H9 (cell line): ENCODE data around the gene TTC13. TPM values are rescaled to one million over a fixed set of nuclear protein-coding genes. Genes with fewer than 3 reads are reported as not detected.

Experiments
- DNase-seq: peaks from one replicate; pipeline ENCODE4 v3.0.0-alpha.2; 2017
- H2AFZ ChIP-seq: one replicate; pipeline ENCODE4 v1.6.1; 2013; ENCODE audit warnings: mild to moderate bottlenecking, low read length, control low read depth, moderate library complexity
- H2AK5ac ChIP-seq: 2 replicates; pipeline ENCODE4 v1.6.1; 2013; ENCODE audit warnings: low read length, control low read depth, mixed read lengths; ENCODE audit not compliant: insufficient read length
- H2BK120ac ChIP-seq: one replicate; pipeline ENCODE4 v1.6.1; 2013; ENCODE audit warnings: low read depth, mild to moderate bottlenecking, low read length, control low read depth, inconsistent platforms; ENCODE audit not compliant: poor library complexity, severe bottlenecking
- H2BK12ac ChIP-seq: 2 replicates; pipeline ENCODE4 v1.6.1; 2013; ENCODE audit warnings: low read length, control low read depth, mixed read lengths, low read depth; ENCODE audit not compliant: insufficient read length
- H2BK15ac ChIP-seq: 2 replicates; pipeline ENCODE4 v1.6.1; 2013; ENCODE audit warnings: low read depth, low read length, control low read depth
- H2BK20ac ChIP-seq: one replicate; pipeline ENCODE4 v1.6.1; 2013; ENCODE audit warnings: low read depth, mild to moderate bottlenecking, low read length, control low read depth, inconsistent platforms; ENCODE audit not compliant: poor library complexity, severe bottlenecking
- H2BK5ac ChIP-seq: 2 replicates; pipeline ENCODE4 v1.6.1; 2013; ENCODE audit warnings: low read length, control low read depth, mixed read lengths; ENCODE audit not compliant: insufficient read length
- H3K14ac ChIP-seq: 2 replicates; pipeline ENCODE4 v1.6.1; 2013; ENCODE audit warnings: low read length, control low read depth; ENCODE audit not compliant: insufficient read depth
- H3K18ac ChIP-seq: 2 replicates; pipeline ENCODE4 v1.6.1; 2013; ENCODE audit warnings: low read depth, mild to moderate bottlenecking, mixed read lengths, low read length, control low read depth; ENCODE audit not compliant: insufficient read length
- H3K23ac ChIP-seq: 2 replicates; pipeline ENCODE4 v1.6.1; 2013; ENCODE audit warnings: low read length, control low read depth, mixed read lengths, low read depth; ENCODE audit not compliant: insufficient read length
- H3K23me2 ChIP-seq: 2 replicates; pipeline ENCODE4 v1.6.1; 2013; ENCODE audit warnings: low read depth, mild to moderate bottlenecking, mixed read lengths, low read length, control low read depth; ENCODE audit not compliant: insufficient read length, poor library complexity, severe bottlenecking
- H3K27ac ChIP-seq: 2 replicates; pipeline ENCODE4 v1.5.1; 2013; ENCODE audit warnings: low read length, control low read depth, mixed read lengths, low read depth; ENCODE audit not compliant: insufficient read length
- H3K27me3 ChIP-seq: 2 replicates; pipeline ENCODE4 v1.6.1; 2013; ENCODE audit warnings: low read length, control low read depth, inconsistent platforms; ENCODE audit not compliant: insufficient read depth
- H3K4ac ChIP-seq: 2 replicates; pipeline ENCODE4 v1.6.1; 2013; ENCODE audit warnings: low read depth, mild to moderate bottlenecking, control low read depth, inconsistent platforms, low read length, moderate library complexity
- H3K4me1 ChIP-seq: 2 replicates; pipeline ENCODE4 v1.6.1; 2013; ENCODE audit warnings: low read length, control low read depth, inconsistent platforms; ENCODE audit not compliant: insufficient read depth
- H3K4me2 ChIP-seq: 2 replicates; pipeline ENCODE4 v1.6.1; 2013; ENCODE audit warnings: low read length, control low read depth, mixed read lengths; ENCODE audit not compliant: insufficient read length, insufficient read depth
- H3K56ac ChIP-seq: 2 replicates; pipeline ENCODE4 v1.6.1; 2013; ENCODE audit warnings: low read depth, mild to moderate bottlenecking, mixed read lengths, low read length, control low read depth; ENCODE audit not compliant: insufficient read length
- H3K79me1 ChIP-seq: 2 replicates; pipeline ENCODE4 v1.6.1; 2013; ENCODE audit warnings: low read depth, mild to moderate bottlenecking, moderate library complexity, low read length, control low read depth, inconsistent platforms; ENCODE audit not compliant: insufficient read depth, poor library complexity, severe bottlenecking
- H3K79me2 ChIP-seq: 2 replicates; pipeline ENCODE4 v1.6.1; 2013; ENCODE audit warnings: low read length, control low read depth, inconsistent platforms; ENCODE audit not compliant: insufficient read depth
- H3K9ac ChIP-seq: 2 replicates; pipeline ENCODE4 v1.6.1; 2013; ENCODE audit warnings: low read length, control low read depth, mixed read lengths; ENCODE audit not compliant: insufficient read length; ENCODE audit errors: extremely low read depth
- H3K9me3 ChIP-seq: one replicate; pipeline ENCODE4 v1.6.1; 2013; ENCODE audit warnings: low read depth, low read length, inconsistent platforms; ENCODE audit not compliant: control insufficient read depth
- H3T11ph ChIP-seq: one replicate; pipeline ENCODE4 v1.6.1; 2013; ENCODE audit warnings: mild to moderate bottlenecking, low read length, control low read depth, inconsistent platforms
- H4K20me1 ChIP-seq: one replicate; pipeline ENCODE4 v1.6.1; 2013; ENCODE audit not compliant: control insufficient read depth, insufficient read length, insufficient read depth
- H4K5ac ChIP-seq: 2 replicates; pipeline ENCODE4 v1.6.1; 2013; ENCODE audit warnings: low read depth, mild to moderate bottlenecking, mixed read lengths, low read length, control low read depth; ENCODE audit not compliant: insufficient read length
- H4K8ac ChIP-seq: replicated peaks from 2 replicates; pipeline ENCODE4 v1.6.1; 2013; ENCODE audit warnings: low read length, control low read depth, mixed read lengths, low read depth; ENCODE audit not compliant: insufficient read length
- H4K91ac ChIP-seq: 2 replicates; pipeline ENCODE4 v1.6.1; 2013; ENCODE audit warnings: low read depth, mild to moderate bottlenecking, moderate library complexity, mixed read lengths, low read length, control low read depth; ENCODE audit not compliant: insufficient read length
- H3K27ac Mint-ChIP-seq, 3 experiments: 2 replicates in 2 of 3; 3 replicates in 1 of 3; pipeline ENCODE4 v1.8.0; 2020 to 2021; ENCODE audit warnings: mixed read lengths in 3 of 3, mild to moderate bottlenecking in 1 of 3, moderate library complexity in 1 of 3
- H3K27me3 Mint-ChIP-seq: 2 replicates; pipeline ENCODE4 v1.8.0; 2021; ENCODE audit warnings: low read depth, mild to moderate bottlenecking, moderate library complexity, mixed read lengths
- H3K36me3 Mint-ChIP-seq, 3 experiments: 2 replicates in 2 of 3; 3 replicates in 1 of 3; pipeline ENCODE4 v1.8.0; 2020 to 2021; ENCODE audit warnings: low read depth in 3 of 3, mixed read lengths in 3 of 3; ENCODE audit not compliant: insufficient read depth in 1 of 3
- H3K4me1 Mint-ChIP-seq, 2 experiments: 2 replicates each; pipeline ENCODE4 v1.8.0; 2020; ENCODE audit warnings: mixed read lengths in 2 of 2
- H3K4me3 Mint-ChIP-seq, 2 experiments: 2 replicates in 1 of 2; 3 replicates in 1 of 2; pipeline ENCODE4 v1.8.0; 2020 to 2021; ENCODE audit warnings: mild to moderate bottlenecking in 2 of 2, mixed read lengths in 2 of 2, moderate library complexity in 1 of 2
- H3K9me3 Mint-ChIP-seq, 2 experiments: 2 replicates in 1 of 2; 3 replicates in 1 of 2; pipeline ENCODE4 v1.8.0; 2020; ENCODE audit warnings: mild to moderate bottlenecking in 2 of 2, mixed read lengths in 2 of 2, moderate library complexity in 1 of 2
- CTCF ChIP-seq: fragments of 200-600 bp; sonication (generic); conservative IDR thresholded peaks from 3 replicates; pipeline ENCODE4 v1.8.0; 2021; ENCODE audit warnings: antibody characterized with exemption, mild to moderate bottlenecking
- WGBS: extraction: QIAGEN DNeasy Blood & Tissue Kit; methylation state at CpG from one replicate; pipeline ENCODE4 v1.1.7; 2013; ENCODE audit warnings: missing lambda C conversion rate, low lambda C conversion rate, mixed read lengths; ENCODE audit not compliant: insufficient read length; ENCODE audit errors: extremely low coverage; 5-methylcytosine and 5-hydroxymethylcytosine counted together
- total RNA-seq: library from RNA; stranded (reverse); gene quantifications from 2 replicates; pipeline ENCODE4 v1.2.1, GENCODE V29; 2021

Gene TTC13
- total RNA-seq, 1 experiment from 2014 or later = 7.6 TPM

DNA sequence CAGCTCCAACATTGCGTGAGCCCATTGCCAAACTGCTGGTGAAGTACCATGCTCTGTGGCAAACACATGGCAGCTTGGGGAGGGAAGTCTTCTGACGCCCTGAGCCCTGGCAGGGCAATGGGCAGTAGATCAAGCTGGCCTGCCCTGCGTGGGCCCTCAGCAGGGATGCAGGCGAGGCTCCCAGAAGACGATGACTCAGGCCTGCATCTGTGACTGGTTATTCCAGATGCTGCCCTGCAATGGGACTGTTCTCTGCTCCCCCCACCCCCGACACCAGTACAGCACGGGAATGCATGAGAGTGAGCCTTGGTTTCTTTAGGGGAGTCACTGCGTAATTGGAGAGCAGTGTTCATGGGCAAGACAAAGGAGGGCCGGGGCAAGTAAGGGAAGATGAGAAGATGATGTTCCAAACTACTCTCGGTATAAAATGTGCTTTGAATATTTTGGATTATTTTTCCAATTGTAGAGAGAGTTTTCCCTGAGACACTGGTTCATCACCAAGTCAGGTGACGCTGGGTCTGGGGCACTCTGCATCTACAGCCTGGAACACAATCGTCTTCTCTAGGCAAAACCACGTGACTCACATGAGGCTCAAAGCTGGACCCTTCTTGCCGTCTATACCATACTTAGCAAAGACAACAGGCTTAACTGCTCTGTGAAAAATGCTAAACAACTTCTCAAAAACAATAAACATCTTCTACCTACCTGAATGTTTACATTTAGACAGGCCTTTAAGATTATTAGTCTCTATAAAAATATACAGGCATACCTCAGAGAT, 101.3 kb downstream of the TTC13 start:
- Histone ChIP-seq H3K27me3 (no peaks in the 10 kb centered on the region), H3K4ac (no peak overlapping the region), H3T11ph (no peak overlapping the region), H4K5ac (no peak overlapping the region), H2BK12ac (no peak overlapping the region), H2BK5ac (no peak overlapping the region), H4K8ac (no peak overlapping the region), H2BK15ac (no peak overlapping the region), H3K23me2 (no peaks in the 10 kb centered on the region), H3K23ac (no peak overlapping the region), H3K9ac (no peak overlapping the region), H2AFZ (no peak overlapping the region), H2BK120ac (no peak overlapping the region), H4K20me1 (no peaks in the 10 kb centered on the region), H3K27ac (no peak overlapping the region), H3K4me2 (no peak overlapping the region), H3K56ac (no peak overlapping the region), H2AK5ac (no peak overlapping the region), H4K91ac (no peak overlapping the region), H2BK20ac (no peak overlapping the region), H3K18ac (no peak overlapping the region), H3K79me2 (no peaks in the 10 kb centered on the region), H3K14ac (no peak overlapping the region), H3K9me3 (no peaks in the 10 kb centered on the region), H3K79me1 (no peaks in the 10 kb centered on the region), H3K4me1 (0 out of 2 replicates have a peak, but pooled peaks cover 2% of the 10 kb centered on the region)
- TF ChIP-seq CTCF = no peak
- H3K36me3 Mint-ChIP-seq = 0 out of 7 replicates have a peak, but pooled peaks cover 0 to 3% (median 0%) of the 10 kb centered on the region in 3 experiments
- H3K4me3 Mint-ChIP-seq = no peak overlapping the region
- H3K4me1 Mint-ChIP-seq = peaks cover 13 to 30% of the 10 kb centered on the region in 2 experiments
- WGBS = no CpG with 5 or more reads among the region's 14 CpGs
- no peaks in the 10 kb centered on the region for H3K9me3 Mint-ChIP-seq
- H3K27ac Mint-ChIP-seq = no peak overlapping the region
- no peak for DNase-seq
- H3K27me3 Mint-ChIP-seq = peaks cover 35% of the 10 kb centered on the region
